Right lobe of liver (tissue), 6 donors: ENCODE results near the gene PTPRN2. TPM values are rescaled to one million over a fixed set of nuclear protein-coding genes. Genes with fewer than 3 reads are reported as not detected.

Source experiments
- ATAC-seq, 4 donors: fragments of 200-7000 bp; cut with Tn5 transposase; one replicate each; pipeline ENCODE4 v1.9.1; 2020; ENCODE audit warnings: mild to moderate bottlenecking in 4 of 4, moderate library complexity in 4 of 4
- DNase-seq, 3 donors: peaks; one replicate each; pipeline ENCODE4 v3.0.0-alpha.2; 2020
- H3K27ac ChIP-seq, 3 donors: fragments of 200-600 bp; one replicate each; pipeline ENCODE4 v1.8.0; 2022
- H3K27me3 ChIP-seq, 2 donors: fragments of 200-600 bp; one replicate each; pipeline ENCODE4 v1.8.0; 2022
- H3K36me3 ChIP-seq, 4 donors: fragments of 200-600 bp; sonication (generic) in 1 of 4; one replicate each; pipeline versions ENCODE4 v1.5.1 to v1.8.0; 2017 to 2022; ENCODE audit warnings: control low read depth in 1 of 4
- H3K4me1 ChIP-seq, 4 donors: fragments of 200-600 bp; sonication (generic) in 1 of 4; one replicate each; pipeline versions ENCODE4 v1.5.1 to v1.8.0; 2017 to 2022; ENCODE audit warnings: control low read depth in 1 of 4
- H3K4me3 ChIP-seq, 3 donors: fragments of 200-600 bp; one replicate each; pipeline ENCODE4 v1.8.0; 2022
- H3K9me3 ChIP-seq, 4 donors: fragments of 200-600 bp; sonication (generic) in 1 of 4; one replicate each; pipeline versions ENCODE4 v1.5.1 to v1.8.0; 2017 to 2022; ENCODE audit warnings: control low read depth in 1 of 4
- CTCF ChIP-seq, 4 donors: fragments of 200-600 bp in 3 of 4; fragments of 450-650 bp in 1 of 4; IDR thresholded peaks; one replicate each; pipeline versions ENCODE4 v1.5.1 to v1.8.0; 2016 to 2022; ENCODE audit warnings: antibody characterized with exemption in 4 of 4, mild to moderate bottlenecking in 2 of 4
- POLR2A ChIP-seq: fragments of 450-650 bp; IDR thresholded peaks from one replicate; pipeline ENCODE4 v1.6.1; 2017; ENCODE audit warnings: antibody characterized with exemption, mild to moderate bottlenecking
- WGBS: methylation state at CpG from one replicate; pipeline ENCODE4 v1.1.6; 2018; ENCODE audit warnings: low coverage, low lambda C conversion rate; ENCODE audit not compliant: insufficient coverage; ENCODE audit errors: missing lambda C conversion rate; 5-methylcytosine and 5-hydroxymethylcytosine counted together
- intact Hi-C, 2 donors: fragments of 100-400 bp; cut with DNase I; formaldehyde crosslinking; loops; one replicate each; pipeline versions ENCODE4 v1.11.2 to v1.14.1; 2022
- total RNA-seq, 6 experiments: library from RNA; depleted of rRNA in 2 of 6; stranded (reverse); fragments of >200 nt in 2 of 6; fragmentation: NEBNext Ultra II Directional in 3 of 6; extraction: Animal tissue kit (Norgen Biotek cat#: 25700) in 3 of 6; gene quantifications; one replicate each; pipeline versions ENCODE4 v1.1.0 to v1.2.4, GENCODE V29; 2016 to 2023
- donor health status: DM: no; HTN: yes; CAD: no.
- donor health status: DM: no; HTN: no; CAD: no.
- donor health status: DM: no; HTN: no; CAD: no.
- donor health status: DM: no; HTN: yes; CAD: no.
- donor health status: DM: no; HTN: yes; CAD: no.

PTPRN2 gene
- total RNA-seq, 6 experiments from 2014 or later, result 0.15 to 0.87 (median 0.67) TPM

GRCh38 chr7:157928171-157928794 lies 659.3 kb downstream of the PTPRN2 start:
- no peak overlapping the region for H3K4me3 ChIP-seq
- WGBS, result 47% methylated on average over 5 of the region's 12 CpGs
- intact Hi-C loops, result no loop called here
- no peaks in the 10 kb centered on the region for H3K9me3 ChIP-seq
- DNase-seq, result no peak
- TF ChIP-seq POLR2A, result no peak
- no peak for TF ChIP-seq CTCF (IDR thresholded peaks at IDR 0.05)
- no peaks in the 10 kb centered on the region for H3K27me3 ChIP-seq
- H3K27ac ChIP-seq, result no peak overlapping the region
- no peaks in the 10 kb centered on the region for H3K36me3 ChIP-seq
- no peak for ATAC-seq
- no peaks in the 10 kb centered on the region for H3K4me1 ChIP-seq

GRCh38 chr7:157927313-157927925 lies 660.2 kb downstream of the PTPRN2 start:
- no peak for ATAC-seq
- no peaks in the 10 kb centered on the region for H3K4me1 ChIP-seq

GRCh38 chr7:157926521-157927150 lies 661.0 kb downstream of the PTPRN2 start:
- Histone ChIP-seq H3K4me1 (no peaks in the 10 kb centered on the region), H3K27me3 (no peaks in the 10 kb centered on the region), H3K9me3 (no peaks in the 10 kb centered on the region), H3K27ac (no peak overlapping the region), H3K36me3 (no peaks in the 10 kb centered on the region), H3K4me3 (no peak overlapping the region)
- TF ChIP-seq CTCF (IDR thresholded peaks at IDR 0.05) (no peak), POLR2A (no peak)
- ATAC-seq, result no peak
- intact Hi-C loops, result no loop called here
- no peak for DNase-seq
- WGBS, result 23% methylated on average over 10 of the region's 16 CpGs

More at GRCh38 chr7:157927313-157927925, 660.2 kb downstream of the PTPRN2 start:
- intact Hi-C loops, result no loop called here
- no peaks in the 10 kb centered on the region for H3K9me3 ChIP-seq
- no peaks in the 10 kb centered on the region for H3K36me3 ChIP-seq
- WGBS, result 28% methylated on average over 7 of the region's 14 CpGs
- no peak for TF ChIP-seq POLR2A
- no peak for TF ChIP-seq CTCF (IDR thresholded peaks at IDR 0.05)
- no peaks in the 10 kb centered on the region for H3K27me3 ChIP-seq
- no peak overlapping the region for H3K4me3 ChIP-seq
- H3K27ac ChIP-seq, result no peak overlapping the region
- no peak for DNase-seq

- H3K4me3 ChIP-seq, result no peak overlapping the region
- 37% methylated on average over 5 of the region's 5 CpGs for WGBS
- intact Hi-C loops, result no loop called here
- no peaks in the 10 kb centered on the region for H3K27me3 ChIP-seq
- DNase-seq (no peak), ATAC-seq (no peak)
- H3K36me3 ChIP-seq, result no peaks in the 10 kb centered on the region
- H3K9me3 ChIP-seq, result no peaks in the 10 kb centered on the region
- TF ChIP-seq POLR2A, result no peak
- no peak for TF ChIP-seq CTCF (IDR thresholded peaks at IDR 0.05)
- H3K27ac ChIP-seq, result no peak overlapping the region
- no peaks in the 10 kb centered on the region for H3K4me1 ChIP-seq
Observed at GRCh38 chr7:157926107-157926506, 661.5 kb downstream of the PTPRN2 start.
